ENCODE measurements around the gene RBP3. TPM values are rescaled to one million over a fixed set of nuclear protein-coding genes. Genes with fewer than 3 reads are reported as not detected.

RBP3 gene
- total and polyA plus RNA-seq, 2 of the 4 experiments (the other 2 are of a cell fraction) = not detected

- in situ Hi-C loops (cut with MboI; ENCODE audit: low sequenced_read_pairs) = no loop called here
- Histone ChIP-seq H3K9me1 (ENCODE audit: insufficient read depth, low read length) (no peaks in the 10 kb centered on the region), H3K9me3 (ENCODE audit: control insufficient read depth, insufficient read depth, low read length) (no peaks in the 10 kb centered on the region), H2BK120ac (ENCODE audit: low read depth, low read length) (no peak overlapping the region), H3K4ac (ENCODE audit: low read depth, low read length) (no peak overlapping the region), H3K14ac (replicated peaks; ENCODE audit: low read depth, low read length) (no peak overlapping the region), H3K4me3 (ENCODE audit: insufficient read depth, low read depth, low read length) (no peak overlapping the region), H4K20me1 (ENCODE audit: insufficient read depth, low read length) (no peaks in the 10 kb centered on the region), H3K27me3 (ENCODE audit: control insufficient read depth, insufficient read depth, low read length) (peaks cover 41% of the 10 kb centered on the region), H2AK5ac (ENCODE audit: low read depth, low read length) (no peak overlapping the region), H3K36me3 (ENCODE audit: control insufficient read depth, insufficient read depth, low read length) (no peaks in the 10 kb centered on the region), H4K8ac (ENCODE audit: low read depth in 2 of 2, low read length in 2 of 2) (no peak overlapping the region), H3K18ac (ENCODE audit: low read depth, low read length) (no peak overlapping the region), H3K56ac (ENCODE audit: extremely low read depth, insufficient read depth, low read length) (no peak overlapping the region), H3K9ac (ENCODE audit: low read depth, low read length) (no peak overlapping the region), H3K4me1 (ENCODE audit: control insufficient read depth, insufficient read depth, low read length) (peaks cover 4% of the 10 kb centered on the region; the same call in 1 of the 2 replicates), H3K4me2 (ENCODE audit: low read depth, low read length) (no peak overlapping the region), H3K23ac (ENCODE audit: low read depth, low read length) (no peak overlapping the region), H3K79me1 (ENCODE audit: low read depth in 1 of 2, low read length in 2 of 2) (no peaks in the 10 kb centered on the region), H2BK5ac (ENCODE audit: low read depth, low read length, poor library complexity, severe bottlenecking) (no peak overlapping the region), H4K91ac (ENCODE audit: insufficient read depth, low read depth, low read length) (no peak overlapping the region), H2BK20ac (ENCODE audit: low read depth, low read length) (no peak overlapping the region), H2AFZ (replicated peaks; ENCODE audit: low read length, poor library complexity) (no peak overlapping the region), H4K5ac (ENCODE audit: low read depth, low read length) (no peak overlapping the region), H3K27ac (ENCODE audit: insufficient read depth, low read length) (no peak overlapping the region), H2BK15ac (ENCODE audit: low read depth, low read length) (no peak overlapping the region), H2AK9ac (replicated peaks; ENCODE audit: low read depth, low read length, poor library complexity) (no peak overlapping the region)
- ATAC-seq (ENCODE audit: low read depth) (no peak), DNase-seq (no peak)
- no TSS peak for BruUV-seq (replicated peaks)
- TF ChIP-seq CTCF (conservative IDR thresholded peaks at IDR 0.05; ENCODE audit: low read depth, low read length) (no peak), ELK1 (IDR thresholded peaks at IDR 0.05; ENCODE audit: borderline replicate concordance, low read depth, low read length) (no peak), MAZ (IDR thresholded peaks at IDR 0.05; ENCODE audit: borderline replicate concordance, low read depth, low read length) (no peak), RAD21 (IDR thresholded peaks at IDR 0.05; ENCODE audit: low read length) (no peak), RCOR1 (IDR thresholded peaks at IDR 0.05; ENCODE audit: insufficient replicate concordance, low read length) (no peak), CHD1 (IDR thresholded peaks at IDR 0.05; ENCODE audit: low read depth, low read length) (no peak), USF2 (IDR thresholded peaks at IDR 0.05; ENCODE audit: low read depth, low read length) (no peak), MAFK (IDR thresholded peaks at IDR 0.05; ENCODE audit: low read depth, low read length) (no peak), FOS (IDR thresholded peaks at IDR 0.05; ENCODE audit: low read depth, low read length) (no peak), BHLHE40 (IDR thresholded peaks at IDR 0.05; ENCODE audit: low read depth, low read length) (no peak), MXI1 (IDR thresholded peaks at IDR 0.05; ENCODE audit: borderline replicate concordance, low read depth, low read length) (no peak), NFE2L2 (IDR thresholded peaks at IDR 0.05; ENCODE audit: low read depth, low read length) (no peak), RFX5 (IDR thresholded peaks at IDR 0.05; ENCODE audit: low read depth, low read length) (no peak), SMC3 (IDR thresholded peaks at IDR 0.05; ENCODE audit: low read depth, low read length) (no peak), POLR2A (IDR thresholded peaks at IDR 0.05; ENCODE audit: low read depth, low read length) (no peak)
- WGBS, 2 experiments (ENCODE audit: extremely low coverage in 2 of 2, insufficient read length in 1 of 2) = 97% methylated on average over 7 of the region's 7 CpGs; no CpG with 5 or more reads in 1 of the 2 experiments
- ChIA-PET CTCF (interaction anchor here (0.6 to 0.9 kb wide), 2 partner anchors 9 to 17 kb away, joined by 3 to 4 read pairs; no protein-coding TSS in a partner anchor), POLR2A (ENCODE audit: unreplicated experiment) (no interaction called here)
- intact Hi-C loops (cut with micrococcal nuclease) = no loop called here
- dilution Hi-C loops (cut with HindIII; ENCODE audit: low sequenced_read_pairs, unreplicated experiment) = no loop called here
Observed at GRCh38 chr10:47370878-47371277, 22.7 kb downstream of the RBP3 start.

Data from IMR-90 (cell line).